H9 (cell line): ENCODE results near the gene GRIP2. TPM values are rescaled to one million over a fixed set of nuclear protein-coding genes. Genes with fewer than 3 reads are reported as not detected.

Source experiments
- DNase-seq: peaks from one replicate; pipeline ENCODE4 v3.0.0-alpha.2; 2017
- H2AFZ ChIP-seq: one replicate; pipeline ENCODE4 v1.6.1; 2013; ENCODE audit warnings: mild to moderate bottlenecking, low read length, control low read depth, moderate library complexity
- H2AK5ac ChIP-seq: 2 replicates; pipeline ENCODE4 v1.6.1; 2013; ENCODE audit warnings: low read length, control low read depth, mixed read lengths; ENCODE audit not compliant: insufficient read length
- H2BK120ac ChIP-seq: one replicate; pipeline ENCODE4 v1.6.1; 2013; ENCODE audit warnings: low read depth, mild to moderate bottlenecking, low read length, control low read depth, inconsistent platforms; ENCODE audit not compliant: poor library complexity, severe bottlenecking
- H2BK12ac ChIP-seq: 2 replicates; pipeline ENCODE4 v1.6.1; 2013; ENCODE audit warnings: low read length, control low read depth, mixed read lengths, low read depth; ENCODE audit not compliant: insufficient read length
- H2BK15ac ChIP-seq: 2 replicates; pipeline ENCODE4 v1.6.1; 2013; ENCODE audit warnings: low read depth, low read length, control low read depth
- H2BK20ac ChIP-seq: one replicate; pipeline ENCODE4 v1.6.1; 2013; ENCODE audit warnings: low read depth, mild to moderate bottlenecking, low read length, control low read depth, inconsistent platforms; ENCODE audit not compliant: poor library complexity, severe bottlenecking
- H2BK5ac ChIP-seq: 2 replicates; pipeline ENCODE4 v1.6.1; 2013; ENCODE audit warnings: low read length, control low read depth, mixed read lengths; ENCODE audit not compliant: insufficient read length
- H3K14ac ChIP-seq: 2 replicates; pipeline ENCODE4 v1.6.1; 2013; ENCODE audit warnings: low read length, control low read depth; ENCODE audit not compliant: insufficient read depth
- H3K18ac ChIP-seq: 2 replicates; pipeline ENCODE4 v1.6.1; 2013; ENCODE audit warnings: low read depth, mild to moderate bottlenecking, mixed read lengths, low read length, control low read depth; ENCODE audit not compliant: insufficient read length
- H3K23ac ChIP-seq: 2 replicates; pipeline ENCODE4 v1.6.1; 2013; ENCODE audit warnings: low read length, control low read depth, mixed read lengths, low read depth; ENCODE audit not compliant: insufficient read length
- H3K23me2 ChIP-seq: 2 replicates; pipeline ENCODE4 v1.6.1; 2013; ENCODE audit warnings: low read depth, mild to moderate bottlenecking, mixed read lengths, low read length, control low read depth; ENCODE audit not compliant: insufficient read length, poor library complexity, severe bottlenecking
- H3K27ac ChIP-seq: 2 replicates; pipeline ENCODE4 v1.5.1; 2013; ENCODE audit warnings: low read length, control low read depth, mixed read lengths, low read depth; ENCODE audit not compliant: insufficient read length
- H3K27me3 ChIP-seq: 2 replicates; pipeline ENCODE4 v1.6.1; 2013; ENCODE audit warnings: low read length, control low read depth, inconsistent platforms; ENCODE audit not compliant: insufficient read depth
- H3K4ac ChIP-seq: 2 replicates; pipeline ENCODE4 v1.6.1; 2013; ENCODE audit warnings: low read depth, mild to moderate bottlenecking, control low read depth, inconsistent platforms, low read length, moderate library complexity
- H3K4me1 ChIP-seq: 2 replicates; pipeline ENCODE4 v1.6.1; 2013; ENCODE audit warnings: low read length, control low read depth, inconsistent platforms; ENCODE audit not compliant: insufficient read depth
- H3K4me2 ChIP-seq: 2 replicates; pipeline ENCODE4 v1.6.1; 2013; ENCODE audit warnings: low read length, control low read depth, mixed read lengths; ENCODE audit not compliant: insufficient read length, insufficient read depth
- H3K56ac ChIP-seq: 2 replicates; pipeline ENCODE4 v1.6.1; 2013; ENCODE audit warnings: low read depth, mild to moderate bottlenecking, mixed read lengths, low read length, control low read depth; ENCODE audit not compliant: insufficient read length
- H3K79me1 ChIP-seq: 2 replicates; pipeline ENCODE4 v1.6.1; 2013; ENCODE audit warnings: low read depth, mild to moderate bottlenecking, moderate library complexity, low read length, control low read depth, inconsistent platforms; ENCODE audit not compliant: insufficient read depth, poor library complexity, severe bottlenecking
- H3K79me2 ChIP-seq: 2 replicates; pipeline ENCODE4 v1.6.1; 2013; ENCODE audit warnings: low read length, control low read depth, inconsistent platforms; ENCODE audit not compliant: insufficient read depth
- H3K9ac ChIP-seq: 2 replicates; pipeline ENCODE4 v1.6.1; 2013; ENCODE audit warnings: low read length, control low read depth, mixed read lengths; ENCODE audit not compliant: insufficient read length; ENCODE audit errors: extremely low read depth
- H3K9me3 ChIP-seq: one replicate; pipeline ENCODE4 v1.6.1; 2013; ENCODE audit warnings: low read depth, low read length, inconsistent platforms; ENCODE audit not compliant: control insufficient read depth
- H3T11ph ChIP-seq: one replicate; pipeline ENCODE4 v1.6.1; 2013; ENCODE audit warnings: mild to moderate bottlenecking, low read length, control low read depth, inconsistent platforms
- H4K20me1 ChIP-seq: one replicate; pipeline ENCODE4 v1.6.1; 2013; ENCODE audit not compliant: control insufficient read depth, insufficient read length, insufficient read depth
- H4K5ac ChIP-seq: 2 replicates; pipeline ENCODE4 v1.6.1; 2013; ENCODE audit warnings: low read depth, mild to moderate bottlenecking, mixed read lengths, low read length, control low read depth; ENCODE audit not compliant: insufficient read length
- H4K8ac ChIP-seq: replicated peaks from 2 replicates; pipeline ENCODE4 v1.6.1; 2013; ENCODE audit warnings: low read length, control low read depth, mixed read lengths, low read depth; ENCODE audit not compliant: insufficient read length
- H4K91ac ChIP-seq: 2 replicates; pipeline ENCODE4 v1.6.1; 2013; ENCODE audit warnings: low read depth, mild to moderate bottlenecking, moderate library complexity, mixed read lengths, low read length, control low read depth; ENCODE audit not compliant: insufficient read length
- H3K27ac Mint-ChIP-seq, 3 experiments: 2 replicates in 2 of 3; 3 replicates in 1 of 3; pipeline ENCODE4 v1.8.0; 2020 to 2021; ENCODE audit warnings: mixed read lengths in 3 of 3, mild to moderate bottlenecking in 1 of 3, moderate library complexity in 1 of 3
- H3K27me3 Mint-ChIP-seq: 2 replicates; pipeline ENCODE4 v1.8.0; 2021; ENCODE audit warnings: low read depth, mild to moderate bottlenecking, moderate library complexity, mixed read lengths
- H3K36me3 Mint-ChIP-seq, 3 experiments: 2 replicates in 2 of 3; 3 replicates in 1 of 3; pipeline ENCODE4 v1.8.0; 2020 to 2021; ENCODE audit warnings: low read depth in 3 of 3, mixed read lengths in 3 of 3; ENCODE audit not compliant: insufficient read depth in 1 of 3
- H3K4me1 Mint-ChIP-seq, 2 experiments: 2 replicates each; pipeline ENCODE4 v1.8.0; 2020; ENCODE audit warnings: mixed read lengths in 2 of 2
- H3K4me3 Mint-ChIP-seq, 2 experiments: 2 replicates in 1 of 2; 3 replicates in 1 of 2; pipeline ENCODE4 v1.8.0; 2020 to 2021; ENCODE audit warnings: mild to moderate bottlenecking in 2 of 2, mixed read lengths in 2 of 2, moderate library complexity in 1 of 2
- H3K9me3 Mint-ChIP-seq, 2 experiments: 2 replicates in 1 of 2; 3 replicates in 1 of 2; pipeline ENCODE4 v1.8.0; 2020; ENCODE audit warnings: mild to moderate bottlenecking in 2 of 2, mixed read lengths in 2 of 2, moderate library complexity in 1 of 2
- WGBS: extraction: QIAGEN DNeasy Blood & Tissue Kit; methylation state at CpG from one replicate; pipeline ENCODE4 v1.1.7; 2013; ENCODE audit warnings: missing lambda C conversion rate, low lambda C conversion rate, mixed read lengths; ENCODE audit not compliant: insufficient read length; ENCODE audit errors: extremely low coverage; 5-methylcytosine and 5-hydroxymethylcytosine counted together
- total RNA-seq: library from RNA; stranded (reverse); gene quantifications from 2 replicates; pipeline ENCODE4 v1.2.1, GENCODE V29; 2021
- TF ChIP-seq, protein P1 (sequence below): fragments of 200-600 bp; sonication (generic); conservative IDR thresholded peaks from 3 replicates; pipeline ENCODE4 v1.8.0; 2021; ENCODE audit warnings: antibody characterized with exemption, mild to moderate bottlenecking

Gene GRIP2
- total RNA-seq, 1 experiment from 2014 or later, result 3.1 TPM

DNA sequence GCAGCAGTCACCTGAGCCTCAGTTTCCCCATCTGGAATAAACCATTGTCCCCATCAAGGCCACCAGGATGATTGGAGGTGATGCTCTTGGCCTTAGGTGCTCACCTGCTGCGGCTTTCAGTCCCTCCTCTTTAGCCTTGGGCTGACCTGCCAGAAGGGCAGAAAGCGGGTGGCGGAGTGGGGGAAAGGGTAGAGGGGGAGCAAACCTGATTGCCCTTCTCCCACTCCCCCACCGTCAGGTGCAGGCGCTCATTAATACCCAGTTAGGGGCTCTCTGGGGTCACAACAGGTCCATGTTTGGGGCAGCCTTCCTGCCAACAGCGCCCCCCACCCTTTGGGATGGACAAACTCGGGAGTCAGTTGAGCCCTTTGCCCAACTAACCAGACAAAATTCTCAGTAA, 50.5 kb downstream of the GRIP2 start:
- no peak overlapping the region for H3K27ac ChIP-seq
- no peak overlapping the region for H3K18ac ChIP-seq
- H2BK120ac ChIP-seq, result no peak overlapping the region
- no peak overlapping the region for H2AK5ac ChIP-seq
- H2BK15ac ChIP-seq, result no peak overlapping the region
- no peak overlapping the region for H3K4me2 ChIP-seq
- H4K20me1 ChIP-seq, result no peaks in the 10 kb centered on the region
- no peak overlapping the region for H3K23ac ChIP-seq
- no peak overlapping the region for H3K9ac ChIP-seq
- no peaks in the 10 kb centered on the region for H3K27me3 ChIP-seq
- no peak overlapping the region for H2BK12ac ChIP-seq
- H3K27me3 Mint-ChIP-seq, result no peaks in the 10 kb centered on the region; the same call in 1 of the 2 replicates
- H4K8ac ChIP-seq, result no peak overlapping the region
- no peaks in the 10 kb centered on the region for H3K79me1 ChIP-seq
- no peak overlapping the region for H3K27ac Mint-ChIP-seq
- H3K9me3 ChIP-seq, result no peaks in the 10 kb centered on the region
- no peak overlapping the region for H3T11ph ChIP-seq
- H3K14ac ChIP-seq, result no peak overlapping the region
- H4K5ac ChIP-seq, result no peak overlapping the region
- TF ChIP-seq, protein P1, sequence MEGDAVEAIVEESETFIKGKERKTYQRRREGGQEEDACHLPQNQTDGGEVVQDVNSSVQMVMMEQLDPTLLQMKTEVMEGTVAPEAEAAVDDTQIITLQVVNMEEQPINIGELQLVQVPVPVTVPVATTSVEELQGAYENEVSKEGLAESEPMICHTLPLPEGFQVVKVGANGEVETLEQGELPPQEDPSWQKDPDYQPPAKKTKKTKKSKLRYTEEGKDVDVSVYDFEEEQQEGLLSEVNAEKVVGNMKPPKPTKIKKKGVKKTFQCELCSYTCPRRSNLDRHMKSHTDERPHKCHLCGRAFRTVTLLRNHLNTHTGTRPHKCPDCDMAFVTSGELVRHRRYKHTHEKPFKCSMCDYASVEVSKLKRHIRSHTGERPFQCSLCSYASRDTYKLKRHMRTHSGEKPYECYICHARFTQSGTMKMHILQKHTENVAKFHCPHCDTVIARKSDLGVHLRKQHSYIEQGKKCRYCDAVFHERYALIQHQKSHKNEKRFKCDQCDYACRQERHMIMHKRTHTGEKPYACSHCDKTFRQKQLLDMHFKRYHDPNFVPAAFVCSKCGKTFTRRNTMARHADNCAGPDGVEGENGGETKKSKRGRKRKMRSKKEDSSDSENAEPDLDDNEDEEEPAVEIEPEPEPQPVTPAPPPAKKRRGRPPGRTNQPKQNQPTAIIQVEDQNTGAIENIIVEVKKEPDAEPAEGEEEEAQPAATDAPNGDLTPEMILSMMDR, result no peak
- H3K9me3 Mint-ChIP-seq, result no peaks in the 10 kb centered on the region
- H3K4me1 ChIP-seq, result no peaks in the 10 kb centered on the region
- H3K23me2 ChIP-seq, result no peaks in the 10 kb centered on the region
- no peak overlapping the region for H2BK20ac ChIP-seq
- H4K91ac ChIP-seq, result no peak overlapping the region
- WGBS, result no CpG with 5 or more reads among the region's 7 CpGs
- no peak overlapping the region for H2AFZ ChIP-seq
- peaks cover 10 to 33% (median 10%) of the 10 kb centered on the region in 3 experiments; a peak in 6 of 7 replicates for H3K36me3 Mint-ChIP-seq
- DNase-seq, result no peak
- no peak overlapping the region for H3K4ac ChIP-seq
- no peaks in the 10 kb centered on the region for H3K4me1 Mint-ChIP-seq
- H2BK5ac ChIP-seq, result no peak overlapping the region
- H3K79me2 ChIP-seq, result no peaks in the 10 kb centered on the region
- no peak overlapping the region for H3K4me3 Mint-ChIP-seq
- no peak overlapping the region for H3K56ac ChIP-seq
